B cell (primary cell): ENCODE results near the gene TEX101.

Experiments
- EZH2 ChIP-seq: IDR thresholded peaks from 2 replicates; pipeline ENCODE4 v1.6.1; 2012; ENCODE audit warnings: borderline replicate concordance, low read depth, mild to moderate bottlenecking, moderate library complexity, low read length; ENCODE audit not compliant: insufficient read depth, poor library complexity, severe bottlenecking
- TF ChIP-seq, protein P1 (sequence below): fragments of 200-600 bp; IDR thresholded peaks from one replicate; pipeline ENCODE4 v1.8.0; 2022; ENCODE audit warnings: antibody characterized with exemption, mild to moderate bottlenecking

DNA sequence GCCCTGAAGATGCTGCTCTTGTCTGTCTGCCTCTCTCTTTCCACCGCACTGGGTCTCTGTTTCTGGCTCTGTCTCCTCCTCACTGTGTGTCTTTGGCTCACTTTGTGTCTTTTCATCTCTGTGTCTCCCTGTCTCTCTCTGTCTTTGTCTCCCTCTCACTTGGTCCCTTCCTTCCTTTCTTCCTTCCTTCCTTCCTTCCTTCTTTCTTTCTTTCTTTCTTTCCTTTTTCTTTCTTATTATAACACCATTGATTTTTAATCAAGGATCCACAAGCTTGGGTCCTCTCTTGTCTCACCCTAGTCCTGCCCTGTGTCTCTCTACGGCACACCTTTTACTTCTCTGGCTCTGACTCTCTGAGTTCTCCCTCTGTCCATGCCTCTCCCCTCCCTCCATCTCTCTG, 46.9 kb upstream of the TEX101 start:
- TF ChIP-seq, protein P1, sequence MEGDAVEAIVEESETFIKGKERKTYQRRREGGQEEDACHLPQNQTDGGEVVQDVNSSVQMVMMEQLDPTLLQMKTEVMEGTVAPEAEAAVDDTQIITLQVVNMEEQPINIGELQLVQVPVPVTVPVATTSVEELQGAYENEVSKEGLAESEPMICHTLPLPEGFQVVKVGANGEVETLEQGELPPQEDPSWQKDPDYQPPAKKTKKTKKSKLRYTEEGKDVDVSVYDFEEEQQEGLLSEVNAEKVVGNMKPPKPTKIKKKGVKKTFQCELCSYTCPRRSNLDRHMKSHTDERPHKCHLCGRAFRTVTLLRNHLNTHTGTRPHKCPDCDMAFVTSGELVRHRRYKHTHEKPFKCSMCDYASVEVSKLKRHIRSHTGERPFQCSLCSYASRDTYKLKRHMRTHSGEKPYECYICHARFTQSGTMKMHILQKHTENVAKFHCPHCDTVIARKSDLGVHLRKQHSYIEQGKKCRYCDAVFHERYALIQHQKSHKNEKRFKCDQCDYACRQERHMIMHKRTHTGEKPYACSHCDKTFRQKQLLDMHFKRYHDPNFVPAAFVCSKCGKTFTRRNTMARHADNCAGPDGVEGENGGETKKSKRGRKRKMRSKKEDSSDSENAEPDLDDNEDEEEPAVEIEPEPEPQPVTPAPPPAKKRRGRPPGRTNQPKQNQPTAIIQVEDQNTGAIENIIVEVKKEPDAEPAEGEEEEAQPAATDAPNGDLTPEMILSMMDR: no peak
- no peak for TF ChIP-seq EZH2
